Effector CD4-positive, alpha-beta T cell (primary cell): ENCODE measurements around the gene SND1.

Source experiments
- DNase-seq: peaks from one replicate; pipeline ENCODE4 v3.0.0-alpha.2; 2020

Gene SND1

GRCh38 chr7:127976056-127976737 lies 324.2 kb downstream of the SND1 start:
- no peak for DNase-seq

GRCh38 chr7:127976738-127977120 lies 324.7 kb downstream of the SND1 start:
- no peak for DNase-seq

GRCh38 chr7:127978421-127978820 lies 326.4 kb downstream of the SND1 start:
- no peak for DNase-seq

GRCh38 chr7:127979113-127979727 lies 327.2 kb downstream of the SND1 start:
- DNase-seq = no peak

- DNase-seq = no peak
Observed at GRCh38 chr7:127979728-127980126, 327.7 kb downstream of the SND1 start.

GRCh38 chr7:127980901-127981300 lies 328.9 kb downstream of the SND1 start:
- no peak for DNase-seq

- DNase-seq = no peak
Observed at GRCh38 chr7:127981965-127982364, 330.0 kb downstream of the SND1 start.

GRCh38 chr7:127983804-127984332 lies 331.9 kb downstream of the SND1 start:
- no peak for DNase-seq

- DNase-seq = no peak
Observed at GRCh38 chr7:127986581-127987521, 334.9 kb downstream of the SND1 start.

GRCh38 chr7:127988751-127989150 lies 336.8 kb downstream of the SND1 start:
- no peak for DNase-seq

GRCh38 chr7:127993317-127993716 lies 341.3 kb downstream of the SND1 start:
- no peak for DNase-seq

- no peak for DNase-seq
Observed at GRCh38 chr7:127993987-127994386, 342.0 kb downstream of the SND1 start.

- DNase-seq = no peak
Observed at GRCh38 chr7:127995156-127995880, 343.3 kb downstream of the SND1 start.

GRCh38 chr7:127995881-127996215 lies 343.9 kb downstream of the SND1 start:
- DNase-seq = no peak

- no peak for DNase-seq
Observed at GRCh38 chr7:127996253-127997071, 344.5 kb downstream of the SND1 start.

- no peak for DNase-seq
Observed at GRCh38 chr7:127997226-127997922, 345.4 kb downstream of the SND1 start.

- DNase-seq = no peak
Observed at GRCh38 chr7:127998671-127999070, 346.7 kb downstream of the SND1 start.

GRCh38 chr7:128000048-128000447 lies 348.1 kb downstream of the SND1 start:
- DNase-seq = no peak

- no peak for DNase-seq
Observed at GRCh38 chr7:128000854-128001265, 348.9 kb downstream of the SND1 start.

GRCh38 chr7:128003167-128003566 lies 351.2 kb downstream of the SND1 start:
- no peak for DNase-seq

- no peak for DNase-seq
Observed at GRCh38 chr7:128003787-128004186, 351.8 kb downstream of the SND1 start.
